GM19193 (cell line): ENCODE measurements around the gene DHX32.
"Not testable (repeated sequence)": the region's sequence is repeated elsewhere in the genome, so short reads cannot be mapped to it uniquely, and the experiment has no call there.

ENCODE experiments used
- POLR2A ChIP-seq: IDR thresholded peaks from 4 replicates; pipeline ENCODE4 v1.6.1; 2011; ENCODE audit not compliant: insufficient read depth, insufficient read length; ENCODE audit errors: extremely low read depth

DHX32 gene, protein sequence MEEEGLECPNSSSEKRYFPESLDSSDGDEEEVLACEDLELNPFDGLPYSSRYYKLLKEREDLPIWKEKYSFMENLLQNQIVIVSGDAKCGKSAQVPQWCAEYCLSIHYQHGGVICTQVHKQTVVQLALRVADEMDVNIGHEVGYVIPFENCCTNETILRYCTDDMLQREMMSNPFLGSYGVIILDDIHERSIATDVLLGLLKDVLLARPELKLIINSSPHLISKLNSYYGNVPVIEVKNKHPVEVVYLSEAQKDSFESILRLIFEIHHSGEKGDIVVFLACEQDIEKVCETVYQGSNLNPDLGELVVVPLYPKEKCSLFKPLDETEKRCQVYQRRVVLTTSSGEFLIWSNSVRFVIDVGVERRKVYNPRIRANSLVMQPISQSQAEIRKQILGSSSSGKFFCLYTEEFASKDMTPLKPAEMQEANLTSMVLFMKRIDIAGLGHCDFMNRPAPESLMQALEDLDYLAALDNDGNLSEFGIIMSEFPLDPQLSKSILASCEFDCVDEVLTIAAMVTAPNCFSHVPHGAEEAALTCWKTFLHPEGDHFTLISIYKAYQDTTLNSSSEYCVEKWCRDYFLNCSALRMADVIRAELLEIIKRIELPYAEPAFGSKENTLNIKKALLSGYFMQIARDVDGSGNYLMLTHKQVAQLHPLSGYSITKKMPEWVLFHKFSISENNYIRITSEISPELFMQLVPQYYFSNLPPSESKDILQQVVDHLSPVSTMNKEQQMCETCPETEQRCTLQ

GRCh38 chr10:125881192-125881591 lies at the start of gene DHX32:
Gene DHX32, minus strand, starts transcription at chr10:125881292. Its CDS starts 468 bp downstream, at chr10:125880824.
- TF ChIP-seq POLR2A, result no peak

- no peak for TF ChIP-seq POLR2A
Observed at GRCh38 chr10:125929618-125930017, 48.5 kb upstream of the DHX32 start.

- no peak for TF ChIP-seq POLR2A
Observed at GRCh38 chr10:125928928-125929585, 48.0 kb upstream of the DHX32 start.

GRCh38 chr10:125926247-125926646 lies 45.2 kb upstream of the DHX32 start:
- no peak for TF ChIP-seq POLR2A

GRCh38 chr10:125925262-125925834 lies 44.3 kb upstream of the DHX32 start:
- TF ChIP-seq POLR2A, result no peak

GRCh38 chr10:125916977-125917376 lies 35.9 kb upstream of the DHX32 start:
- TF ChIP-seq POLR2A, result no peak

DNA sequence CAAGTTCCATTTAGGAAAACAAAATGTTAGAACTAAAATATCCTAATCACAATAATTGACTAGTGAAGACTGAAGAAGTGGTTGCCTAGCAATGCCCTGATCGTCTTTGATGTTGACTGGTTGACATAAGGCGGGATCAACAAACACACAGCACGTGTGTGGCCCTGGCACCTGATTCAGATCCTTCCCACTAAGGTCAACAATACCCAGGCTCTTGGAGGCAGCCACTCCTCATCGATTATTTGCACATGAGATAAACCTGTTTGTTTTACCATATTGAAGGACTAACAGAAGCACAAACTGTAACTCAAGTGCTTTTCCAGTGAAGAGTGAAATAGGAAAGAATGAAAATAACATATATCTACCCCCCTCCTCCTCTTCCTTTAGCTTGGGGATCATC lies 30.9 kb upstream of the DHX32 start:
- TF ChIP-seq POLR2A, result no peak

GRCh38 chr10:125911145-125911544 lies 30.1 kb upstream of the DHX32 start:
- no peak for TF ChIP-seq POLR2A

GRCh38 chr10:125896088-125896934 lies 15.2 kb upstream of the DHX32 start, which contains the start of gene FANK1:
Gene FANK1, plus strand, starts transcription at chr10:125896564. Its CDS starts 79 bp downstream, at chr10:125896643.
- not testable (repeated sequence) for TF ChIP-seq POLR2A

DNA sequence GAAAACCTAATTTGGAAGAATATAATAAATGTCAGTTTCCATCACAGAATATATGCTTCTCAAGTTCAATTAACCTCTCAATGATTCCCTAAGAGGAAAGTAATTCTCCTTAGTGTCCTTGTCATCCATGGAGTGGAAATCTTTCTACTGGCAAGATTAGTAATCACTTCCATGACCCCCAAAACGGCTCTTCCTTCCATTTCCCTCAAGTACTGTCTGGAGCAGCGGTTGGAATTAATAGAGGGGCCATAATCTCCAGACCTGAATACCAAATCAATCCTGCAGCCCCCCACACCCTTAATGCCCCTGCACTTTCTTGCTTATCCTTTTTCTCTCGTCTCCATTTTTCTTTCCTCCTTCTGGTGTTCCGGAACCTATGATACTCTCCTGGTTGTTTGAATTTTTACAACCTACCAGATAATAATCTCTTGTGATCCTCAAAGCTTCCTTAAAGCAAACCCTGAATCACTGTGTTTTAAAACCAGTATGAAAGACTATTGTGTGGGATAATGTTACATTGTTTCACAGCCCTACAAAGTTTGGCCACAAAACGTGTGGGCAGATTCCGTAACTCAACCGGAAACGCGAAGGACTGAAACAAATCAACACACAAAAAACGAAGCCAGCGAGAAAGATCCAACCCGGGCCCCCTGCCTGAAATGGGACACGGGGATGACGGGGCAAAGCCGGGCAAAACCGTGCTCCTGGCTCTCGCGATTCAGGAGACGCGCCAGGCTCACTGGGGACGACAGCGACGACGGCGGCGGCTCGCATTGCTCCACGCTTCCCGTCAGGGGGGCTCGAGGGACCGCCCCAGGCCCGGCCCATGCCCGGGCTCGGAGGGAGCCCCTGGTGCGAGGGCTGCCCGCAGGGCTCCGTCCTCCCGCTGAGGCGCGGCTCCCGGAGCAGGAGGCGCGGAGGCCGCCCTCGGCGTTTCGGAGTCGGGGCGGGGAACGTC lies 14.3 kb upstream of the DHX32 start:
- TF ChIP-seq POLR2A, result peak; percentile 22

GRCh38 chr10:125886914-125887512 lies 5.9 kb upstream of the DHX32 start:
- no peak for TF ChIP-seq POLR2A

DNA sequence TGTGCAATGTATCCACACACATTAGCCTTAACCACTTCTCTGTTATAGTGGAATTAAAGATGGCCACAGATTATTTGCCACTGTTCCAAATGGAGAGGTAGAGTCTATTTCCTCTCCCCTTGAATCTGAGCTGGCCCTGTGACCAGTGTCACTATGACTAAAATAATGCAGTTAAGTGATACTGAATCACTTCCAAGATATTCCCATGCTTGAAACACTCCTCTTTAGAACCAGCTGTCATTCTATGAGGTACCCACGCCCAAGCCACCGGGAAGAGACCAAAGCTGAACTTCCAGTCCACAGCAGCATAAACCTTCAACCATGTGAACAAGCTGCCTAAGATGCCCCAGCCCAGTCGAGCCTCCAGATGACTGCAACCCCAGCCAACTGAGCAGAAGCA lies 2.1 kb upstream of the DHX32 start:
- no peak for TF ChIP-seq POLR2A

DNA sequence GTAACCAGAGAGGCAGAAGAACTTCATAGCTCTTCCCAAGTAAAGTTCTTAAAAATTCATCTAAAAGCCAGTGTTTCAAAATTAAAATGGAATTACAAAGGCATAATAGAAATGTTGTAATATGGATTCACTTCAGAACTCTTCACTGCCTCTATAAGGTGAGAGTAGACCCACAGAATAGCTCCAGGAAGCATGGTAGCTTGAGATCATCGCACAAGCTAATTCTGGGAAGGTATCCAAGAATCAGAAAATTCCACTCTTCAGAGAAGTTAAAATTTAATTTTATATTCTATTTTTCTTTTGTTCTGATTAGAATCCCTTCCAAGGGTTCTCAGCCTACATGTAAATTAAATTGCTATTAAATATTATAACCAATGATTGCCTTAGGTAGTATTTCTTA lies 1.5 kb upstream of the DHX32 start:
- no peak for TF ChIP-seq POLR2A
